GM12891 (cell line): ENCODE data around the gene UGCG.

Experiments used
- POLR2A ChIP-seq: IDR thresholded peaks from 2 replicates; pipeline ENCODE4 v1.6.1; 2011; ENCODE audit warnings: low read depth, low read length, control low read depth
- POLR2AphosphoS5 ChIP-seq: IDR thresholded peaks from 2 replicates; pipeline ENCODE4 v1.6.1; 2011; ENCODE audit warnings: low read depth, low read length, control low read depth
- POU2F2 ChIP-seq: IDR thresholded peaks from 2 replicates; pipeline ENCODE4 v1.6.1; 2011; ENCODE audit warnings: low read depth, mild to moderate bottlenecking, control low read depth, low read length, moderate library complexity
- TAF1 ChIP-seq: IDR thresholded peaks from 2 replicates; pipeline ENCODE4 v1.6.1; 2011; ENCODE audit warnings: low read depth, low read length, control low read depth

DNA sequence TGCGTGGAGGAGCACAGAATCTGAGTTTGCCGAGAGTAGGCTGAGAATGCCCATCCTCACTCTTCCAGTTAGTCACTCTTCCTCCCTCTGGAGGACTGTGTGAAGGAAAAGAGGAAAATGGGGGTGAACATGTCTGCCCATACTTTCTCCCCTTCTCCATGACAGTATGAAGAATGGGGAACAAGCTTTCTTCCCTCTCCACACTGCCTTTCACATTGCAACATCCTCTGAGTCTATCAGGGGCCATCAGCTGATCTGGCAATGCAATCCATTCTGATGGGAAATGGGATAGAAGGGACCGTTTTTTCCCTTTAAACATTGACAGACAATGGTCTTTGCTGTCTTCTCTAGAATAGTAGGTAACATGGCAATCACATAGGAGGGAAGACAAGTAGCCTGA lies 56.8 kb downstream of the UGCG start:
- no peak for TF ChIP-seq POLR2AphosphoS5
- no peak for TF ChIP-seq POU2F2
- TF ChIP-seq POLR2A = no peak
- no peak for TF ChIP-seq TAF1
